ENCODE results near the gene CDHR2.

CDHR2 gene

GRCh38 chr5:176528761-176529115 lies 20.4 kb upstream of the CDHR2 start:
- no peak for DNase-seq

GRCh38 chr5:176529116-176529740 lies 19.9 kb upstream of the CDHR2 start:
- no peak for DNase-seq

- no peak for DNase-seq
These were observed 19.4 kb upstream of the CDHR2 start for GRCh38 chr5:176529741-176530141.

- DNase-seq = no peak
These were observed 18.7 kb upstream of the CDHR2 start for GRCh38 chr5:176530393-176530982.

GRCh38 chr5:176530983-176531901 lies 17.9 kb upstream of the CDHR2 start:
- DNase-seq = no peak

GRCh38 chr5:176531902-176532493 lies 17.1 kb upstream of the CDHR2 start:
- no peak for DNase-seq

GRCh38 chr5:176532795-176533194 lies 16.3 kb upstream of the CDHR2 start:
- DNase-seq = no peak

- DNase-seq = no peak
These were observed 15.8 kb upstream of the CDHR2 start for GRCh38 chr5:176533390-176533789.

GRCh38 chr5:176533894-176534611 lies 15.1 kb upstream of the CDHR2 start:
- DNase-seq = no peak

GRCh38 chr5:176534640-176535039 lies 14.5 kb upstream of the CDHR2 start:
- DNase-seq = no peak

GRCh38 chr5:176535101-176535663 lies 14.0 kb upstream of the CDHR2 start:
- DNase-seq = no peak

- DNase-seq = no peak
These were observed 13.4 kb upstream of the CDHR2 start for GRCh38 chr5:176535664-176536131.

GRCh38 chr5:176536132-176536901 lies 12.8 kb upstream of the CDHR2 start:
- no peak for DNase-seq

- peak; percentile 52 for DNase-seq
These were observed 12.1 kb upstream of the CDHR2 start, which contains the start of gene RNF44 for GRCh38 chr5:176536902-176537553. Gene RNF44, minus strand, starts transcription at chr5:176537402. Its CDS starts 4,930 bp downstream, at chr5:176532472.

GRCh38 chr5:176537554-176538229 lies 11.4 kb upstream of the CDHR2 start:
- DNase-seq = peak; percentile 87

- DNase-seq = no peak
These were observed 10.7 kb upstream of the CDHR2 start for GRCh38 chr5:176538230-176538988.

- no peak for DNase-seq
These were observed 10.2 kb upstream of the CDHR2 start for GRCh38 chr5:176538989-176539384.

GRCh38 chr5:176540476-176540899 lies 8.7 kb upstream of the CDHR2 start:
- no peak for DNase-seq

GRCh38 chr5:176540956-176541337 lies 8.2 kb upstream of the CDHR2 start:
- no peak for DNase-seq
